Epidermal melanocyte (primary cell): ENCODE measurements around the gene DOCK4.

ENCODE experiments used
- DNase-seq: peaks from one replicate; pipeline ENCODE4 v3.0.0; 2011; ENCODE audit warnings: low spot score; ENCODE audit not compliant: insufficient read length

Gene DOCK4

DNA sequence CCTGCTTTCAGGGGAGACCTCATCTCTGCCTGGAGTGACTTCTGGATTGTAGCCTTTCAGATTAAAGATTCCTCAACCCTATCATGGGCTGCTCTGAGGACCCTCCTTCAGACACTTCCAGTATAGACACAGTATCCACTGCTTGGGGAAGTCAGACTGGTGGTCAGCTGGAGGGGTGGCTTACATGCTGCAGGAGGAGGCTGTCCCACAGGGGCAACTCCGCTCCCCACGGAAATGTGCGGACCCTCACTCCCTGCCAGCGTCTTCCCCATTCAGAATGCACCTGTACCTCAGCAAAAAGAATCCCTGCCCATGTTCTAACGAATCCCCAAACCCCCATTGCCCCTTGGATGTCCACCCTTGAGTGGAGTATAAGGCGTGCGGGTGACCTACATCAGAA is 95.5 kb downstream of the DOCK4 start:
- DNase-seq: no peak

DNA sequence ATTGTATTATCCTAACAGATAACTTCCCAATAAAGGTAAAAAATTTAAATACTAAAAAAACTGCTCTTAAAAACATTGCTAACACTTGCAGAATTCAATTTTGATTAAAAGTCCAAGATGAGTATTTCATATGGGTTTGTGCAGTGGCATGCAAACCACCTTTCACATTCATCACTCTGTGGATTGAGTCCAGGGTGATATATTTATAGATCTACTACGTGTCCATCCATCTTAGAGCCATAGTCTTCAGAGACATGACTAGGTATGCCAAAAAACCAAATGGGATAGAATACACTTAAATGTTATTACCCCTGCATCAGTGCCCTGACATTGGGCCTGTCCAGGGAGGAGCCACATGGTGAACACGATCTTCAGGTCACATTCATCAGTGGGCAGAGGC is 96.0 kb downstream of the DOCK4 start:
- no peak for DNase-seq

DNA sequence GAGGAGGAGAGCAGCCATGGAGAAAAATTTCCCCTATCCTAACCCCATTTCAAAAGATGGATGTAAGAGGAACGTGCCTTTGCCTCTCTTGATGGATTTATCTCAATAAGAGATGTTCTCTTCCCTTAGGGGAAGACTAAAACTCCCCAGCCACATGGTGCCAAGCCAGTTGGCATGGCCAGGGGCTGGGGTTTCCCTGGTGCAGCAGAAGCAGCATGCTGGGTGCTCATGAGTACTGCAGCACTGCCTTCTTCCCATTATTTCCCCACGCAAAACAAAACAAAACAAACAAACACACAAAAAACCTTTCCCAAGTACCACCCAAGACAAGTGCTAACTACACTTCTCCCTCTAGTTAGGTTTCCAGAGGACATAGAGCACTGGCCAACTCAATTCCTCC is 97.2 kb downstream of the DOCK4 start:
- DNase-seq: no peak

DNA sequence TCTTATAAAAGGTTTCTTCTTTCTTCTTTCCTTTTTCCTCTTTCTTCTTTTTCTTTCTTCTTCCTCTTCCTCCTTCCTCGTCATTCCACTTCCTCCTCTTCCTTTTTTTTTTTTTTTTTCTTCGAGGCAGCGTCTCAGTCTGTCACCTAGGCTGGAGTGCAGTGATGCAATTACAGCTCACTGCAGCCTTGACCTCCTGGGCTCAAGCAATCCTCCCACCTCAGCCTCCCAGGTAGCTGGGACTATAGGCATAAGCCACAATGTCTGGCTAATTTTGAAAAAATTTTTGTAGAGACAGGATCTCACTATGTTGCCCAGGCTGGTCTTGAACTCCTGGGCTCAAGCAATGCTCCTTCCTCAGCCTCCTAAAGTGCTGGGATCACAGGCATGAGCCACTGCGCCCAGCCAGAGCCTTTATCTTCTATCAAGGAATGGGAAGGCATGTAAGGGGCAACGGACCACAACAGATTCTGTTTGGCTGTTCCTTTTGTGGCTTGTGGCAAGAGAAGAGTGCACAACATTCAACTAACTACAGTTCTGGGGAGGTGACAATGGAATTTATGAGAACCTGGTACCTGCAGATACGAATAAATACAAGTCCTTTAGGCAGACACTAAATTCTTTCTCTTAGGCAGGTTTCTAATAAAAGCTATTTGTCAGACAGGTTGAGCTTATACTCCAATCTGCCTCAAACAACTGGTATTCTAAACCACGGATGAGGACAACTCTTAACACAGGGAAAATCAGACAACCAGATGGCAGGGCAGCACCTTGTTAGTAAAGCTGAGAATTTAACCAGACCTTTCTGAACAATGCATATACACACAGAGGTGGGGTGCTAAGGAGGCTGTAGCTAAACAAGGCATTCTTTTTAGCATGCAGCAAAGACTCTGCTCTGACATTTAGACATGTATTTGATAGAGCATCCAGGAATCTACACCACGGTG is 100.3 kb downstream of the DOCK4 start:
- DNase-seq: no peak

DNA sequence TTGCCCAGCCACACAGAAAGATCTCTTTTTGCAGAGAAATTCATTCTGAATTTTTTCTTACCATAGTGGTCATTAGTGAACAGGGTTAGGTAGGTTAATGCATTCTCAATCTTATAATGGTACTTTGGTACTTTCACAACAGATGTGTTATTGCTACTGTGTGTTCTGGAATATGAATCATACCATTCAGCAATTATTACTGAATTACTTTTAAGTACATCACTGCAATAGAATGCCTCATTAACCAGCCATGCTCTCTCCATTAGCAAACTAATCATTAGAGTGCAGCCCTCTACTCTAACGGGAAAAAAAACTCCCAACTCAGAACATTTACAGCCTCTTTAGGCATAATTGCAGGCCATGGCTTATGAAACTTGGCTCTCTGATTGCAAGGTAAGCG is 102.1 kb downstream of the DOCK4 start:
- no peak for DNase-seq

DNA sequence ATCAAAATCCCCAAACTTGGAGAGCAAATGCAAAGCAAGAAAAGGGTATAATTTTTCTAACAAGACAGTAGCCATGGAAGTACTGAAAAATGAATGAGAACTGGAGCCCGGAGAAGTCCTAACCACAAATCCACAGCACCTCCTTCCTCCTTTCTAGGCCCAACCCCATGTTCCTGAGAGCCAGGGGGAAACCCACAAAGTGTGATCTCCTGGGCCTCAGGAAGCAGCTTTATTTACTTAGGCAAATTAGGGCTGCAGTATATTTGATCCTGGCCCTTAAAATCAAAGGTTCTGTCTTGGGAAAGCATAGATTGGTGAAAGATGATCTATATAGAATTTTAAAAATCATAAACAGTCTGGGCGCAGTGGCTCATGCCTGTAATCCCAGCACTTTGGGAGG is 103.0 kb downstream of the DOCK4 start:
- DNase-seq: no peak

DNA sequence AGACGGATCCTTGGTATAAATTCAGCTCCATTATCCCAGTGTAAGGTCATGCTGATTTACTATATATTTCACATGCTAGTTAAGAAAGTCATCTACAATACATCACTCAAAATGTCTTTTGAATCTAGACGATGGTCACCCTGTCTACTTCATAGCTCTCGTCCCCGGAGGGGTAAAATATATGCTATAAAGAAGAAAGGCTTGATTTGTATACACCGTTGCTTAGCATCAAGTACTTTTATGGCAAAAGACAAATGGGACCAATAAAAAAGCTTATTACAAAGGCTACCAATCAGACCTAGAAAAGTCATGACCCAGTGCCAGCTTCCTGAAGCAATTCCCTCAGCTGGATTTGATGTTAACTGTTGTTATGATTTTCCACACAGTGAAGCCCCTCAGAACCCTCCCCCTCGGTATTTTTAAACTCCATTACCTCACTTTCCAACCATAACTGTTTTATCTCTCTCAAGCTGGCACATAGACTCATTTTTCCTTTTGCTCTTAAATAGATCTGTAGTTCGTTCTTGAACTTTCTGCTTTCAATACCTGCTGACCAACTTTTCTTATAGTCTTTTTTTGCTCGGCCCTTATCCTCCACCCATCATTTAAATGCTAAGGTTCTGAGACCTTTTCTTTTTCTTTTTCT is 104.9 kb downstream of the DOCK4 start:
- no peak for DNase-seq

DNA sequence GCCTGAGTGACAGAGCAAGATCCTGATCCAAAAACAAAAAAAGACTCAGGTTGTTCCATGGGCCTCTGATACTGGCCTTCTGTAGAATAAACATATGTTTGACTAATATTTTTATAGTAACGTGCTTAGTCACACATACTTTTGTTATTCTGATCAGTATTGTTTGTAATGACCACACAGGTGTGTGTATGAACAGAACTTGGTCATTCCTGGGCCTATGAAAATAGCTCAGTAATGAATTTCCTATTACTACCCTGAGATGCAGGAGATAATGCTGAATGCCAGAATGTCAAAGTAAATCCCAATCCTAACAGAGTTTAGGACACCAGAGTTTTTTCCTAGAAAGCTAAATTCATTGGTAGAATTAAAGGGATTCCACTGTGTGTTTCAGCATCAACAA is 108.7 kb downstream of the DOCK4 start:
- DNase-seq: no peak

DNA sequence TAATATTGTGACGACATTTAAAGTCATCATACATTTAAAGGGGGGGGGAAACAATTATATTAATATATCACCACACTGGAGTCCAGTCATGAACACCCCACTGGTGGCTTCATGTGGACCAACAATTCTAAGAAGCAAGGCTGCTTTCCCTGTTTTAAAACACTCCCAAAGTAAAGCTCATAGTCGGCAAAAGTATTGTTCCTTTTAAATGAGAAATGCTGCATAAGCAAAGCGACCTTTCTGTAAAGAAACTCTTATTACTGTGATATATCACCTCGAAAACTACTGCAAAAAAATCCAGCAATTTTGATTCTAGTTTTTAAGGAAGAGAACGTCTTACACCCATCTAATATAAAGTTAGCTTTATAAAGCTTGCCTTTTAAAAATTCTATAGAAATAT is 112.8 kb downstream of the DOCK4 start:
- no peak for DNase-seq

DNA sequence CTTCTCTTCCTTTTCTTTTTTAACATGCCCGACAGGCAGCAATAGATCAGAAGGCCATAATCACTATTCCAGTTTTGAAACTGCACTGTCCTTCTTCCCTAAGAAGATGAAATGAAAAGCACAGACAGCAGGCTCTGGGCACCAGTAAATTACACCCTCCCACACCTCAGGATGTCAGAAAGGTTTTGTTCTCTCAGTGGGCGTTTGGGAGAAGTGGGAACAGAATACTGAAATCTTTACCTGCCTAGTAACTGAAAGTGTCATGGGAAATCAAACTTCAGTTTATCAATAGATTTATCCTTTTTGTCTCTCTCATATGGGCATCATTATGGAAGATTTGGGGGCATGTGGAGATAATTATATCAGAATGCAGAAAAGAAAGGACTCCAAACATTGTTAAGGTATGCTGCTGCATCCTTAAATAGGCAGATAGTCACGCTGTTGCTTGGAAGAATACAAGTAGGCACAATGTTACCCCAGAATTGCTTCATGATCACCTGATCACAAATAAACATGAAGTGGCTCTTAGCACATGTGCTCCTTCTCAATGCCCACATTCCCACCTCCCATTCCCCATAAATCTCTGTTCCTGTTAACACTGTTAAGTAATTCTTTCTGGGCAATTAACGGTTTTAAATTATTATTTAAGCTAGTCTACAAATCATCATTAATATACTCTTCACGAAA is 113.3 kb downstream of the DOCK4 start:
- DNase-seq: no peak

DNA sequence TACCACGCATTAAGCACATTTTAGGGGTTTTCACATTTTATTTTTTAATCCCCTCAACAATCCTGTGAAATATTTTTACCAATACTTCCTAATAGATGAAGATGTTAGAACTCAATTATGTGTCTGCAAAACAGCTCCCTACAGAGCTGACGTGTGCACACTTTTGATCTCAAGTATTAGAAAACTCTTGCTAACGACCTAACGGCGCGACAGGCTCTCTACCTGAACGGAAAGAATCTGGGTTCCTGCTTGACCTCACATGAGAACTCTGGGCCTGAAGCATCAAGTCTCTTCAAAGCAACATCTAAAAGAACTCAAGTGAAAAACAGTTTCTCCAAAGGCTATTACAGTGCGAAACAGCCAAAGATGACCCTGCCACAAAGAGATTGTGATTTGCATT is 113.9 kb downstream of the DOCK4 start:
- DNase-seq: no peak

DNA sequence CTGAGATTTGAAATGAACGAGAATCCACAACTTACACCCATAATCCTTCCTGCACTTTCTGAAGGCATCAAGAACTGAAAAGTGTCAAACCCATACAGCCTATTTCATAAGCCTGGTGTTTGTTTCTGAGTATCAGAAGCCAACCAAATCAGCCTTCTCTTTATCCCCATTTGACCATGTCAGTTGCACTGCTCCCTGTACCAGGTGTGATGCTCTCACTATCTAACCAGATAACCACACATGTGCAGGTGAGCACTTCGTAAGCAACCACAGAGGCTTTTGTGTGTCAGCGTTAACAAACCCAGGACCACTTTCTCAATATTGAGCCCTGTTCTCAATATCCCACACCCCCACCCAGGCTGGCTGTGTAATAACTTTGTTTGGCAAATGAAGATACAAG is 114.4 kb downstream of the DOCK4 start:
- DNase-seq: no peak

DNA sequence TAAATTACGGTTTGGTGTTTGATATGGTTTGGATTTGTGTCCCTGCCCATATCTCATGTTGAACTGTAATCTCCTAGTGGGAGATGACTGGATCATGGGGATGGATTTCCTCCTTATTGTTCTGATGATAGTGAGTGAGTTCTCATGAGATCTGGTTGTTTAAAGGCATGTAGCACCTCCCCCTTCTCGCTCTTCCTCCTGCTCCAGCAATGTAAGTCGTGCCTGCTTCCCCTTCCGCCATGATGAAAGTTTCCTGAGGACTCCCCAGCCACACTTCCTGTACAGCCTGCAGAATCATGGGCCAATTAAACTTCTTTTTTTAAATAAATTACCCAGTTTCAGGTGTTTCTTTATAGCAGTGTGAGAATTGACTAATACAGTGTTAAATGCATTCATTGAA is 116.6 kb downstream of the DOCK4 start:
- DNase-seq: no peak

DNA sequence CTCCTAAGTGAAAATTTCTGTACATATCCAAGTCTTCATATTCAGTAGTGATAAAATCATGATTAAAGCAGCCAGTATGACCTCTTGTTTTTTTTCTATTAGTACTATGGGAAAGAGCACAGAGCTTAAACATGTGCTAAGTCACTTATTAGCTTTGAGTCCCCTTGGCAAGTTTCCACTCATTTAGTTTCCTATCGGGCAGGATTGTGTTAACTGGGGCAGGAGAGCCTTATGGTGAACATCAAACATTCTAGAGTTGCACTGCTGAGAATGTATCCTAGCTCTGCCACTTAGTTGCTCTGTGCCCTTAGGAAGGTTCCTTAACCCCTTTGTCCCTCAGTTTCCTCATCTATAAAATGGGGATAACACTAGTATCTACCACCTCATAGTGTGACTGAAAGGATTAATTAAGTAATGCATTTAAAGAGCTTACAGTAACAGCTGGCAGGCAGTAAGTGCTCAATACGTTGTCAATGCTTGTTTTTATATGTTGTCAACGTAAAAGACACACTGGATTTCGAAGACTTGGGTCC is 117.6 kb downstream of the DOCK4 start:
- no peak for DNase-seq

DNA sequence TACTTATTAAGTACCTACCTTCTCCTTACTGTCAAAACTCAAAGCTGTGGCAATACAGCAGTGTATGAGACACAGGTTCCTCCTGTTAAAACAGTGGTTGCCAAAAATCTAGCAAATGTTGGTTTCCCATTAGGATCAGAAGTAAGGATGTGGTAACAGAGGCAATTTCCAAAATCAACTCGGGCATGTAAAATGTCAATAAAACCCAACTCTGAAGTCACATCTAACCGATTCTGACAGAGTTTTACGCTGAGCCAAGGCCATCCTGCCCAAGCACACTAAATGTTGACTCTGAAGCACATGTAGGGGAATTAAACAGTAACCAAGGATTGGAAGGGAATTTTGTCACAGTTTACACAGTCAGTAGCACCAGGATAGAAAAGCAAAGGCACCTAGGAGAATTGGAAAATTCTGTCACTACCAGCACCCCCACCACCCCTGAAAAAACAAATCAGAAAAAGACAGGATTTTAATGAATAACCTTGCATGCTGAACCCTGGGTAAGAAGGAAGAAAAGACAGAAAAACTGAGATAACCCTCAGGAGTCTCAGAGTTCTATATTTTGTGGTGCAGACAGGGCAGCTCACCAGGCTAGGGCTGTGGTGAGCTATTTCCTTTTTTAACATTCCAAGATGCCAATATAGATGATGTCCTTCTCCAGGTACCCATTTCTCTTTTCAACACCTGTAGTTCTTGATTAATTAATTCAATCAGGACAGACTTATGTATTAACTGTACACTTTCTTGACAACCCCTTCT is 119.5 kb downstream of the DOCK4 start:
- DNase-seq: no peak

DNA sequence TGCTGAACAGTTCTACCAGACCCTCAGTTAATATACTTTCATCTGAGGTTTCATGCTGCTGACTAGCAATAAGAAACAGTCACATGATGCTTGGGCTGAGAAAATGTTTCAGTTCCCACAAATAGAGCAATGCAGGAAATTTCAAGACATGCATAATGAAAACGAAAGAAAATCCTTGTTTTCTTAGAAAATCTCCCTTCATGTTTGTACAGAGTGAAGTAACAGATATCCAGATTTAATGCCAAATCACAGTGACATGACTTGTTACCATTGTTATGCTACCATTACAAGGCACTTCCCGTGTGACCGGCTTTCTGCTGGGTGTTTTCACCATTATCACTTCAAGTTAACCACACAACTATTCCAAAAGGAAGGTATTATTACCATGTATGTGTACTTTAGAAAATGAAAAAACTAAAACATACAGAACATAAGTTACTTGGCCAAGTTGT is 121.7 kb downstream of the DOCK4 start:
- no peak for DNase-seq

DNA sequence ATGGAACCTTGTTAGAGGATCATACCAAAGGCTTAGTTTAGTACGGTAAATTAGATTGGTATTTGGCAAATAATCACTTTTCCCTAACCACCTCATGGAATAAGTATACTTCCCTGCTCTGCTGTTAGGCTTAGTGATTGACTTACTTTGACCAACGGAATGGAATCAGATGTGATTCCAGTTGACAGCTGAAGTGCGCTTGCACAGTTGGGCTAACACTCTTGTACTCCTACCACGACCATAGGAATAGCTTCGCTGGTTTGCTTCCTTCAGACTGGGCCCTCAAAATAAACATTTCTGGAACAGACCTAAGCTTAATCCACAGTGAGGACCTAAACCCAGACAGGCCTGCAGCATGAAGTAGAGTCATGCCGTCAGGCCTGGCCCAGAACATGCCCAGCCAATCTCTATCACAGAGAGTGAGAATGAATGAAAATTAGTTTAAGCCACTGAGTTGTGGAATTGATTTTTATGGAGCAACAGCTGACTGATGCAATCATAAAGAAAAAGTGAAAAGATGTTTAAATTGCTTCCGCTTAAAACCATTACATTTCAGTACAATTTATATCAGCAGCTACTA is 122.3 kb downstream of the DOCK4 start:
- DNase-seq: no peak

DNA sequence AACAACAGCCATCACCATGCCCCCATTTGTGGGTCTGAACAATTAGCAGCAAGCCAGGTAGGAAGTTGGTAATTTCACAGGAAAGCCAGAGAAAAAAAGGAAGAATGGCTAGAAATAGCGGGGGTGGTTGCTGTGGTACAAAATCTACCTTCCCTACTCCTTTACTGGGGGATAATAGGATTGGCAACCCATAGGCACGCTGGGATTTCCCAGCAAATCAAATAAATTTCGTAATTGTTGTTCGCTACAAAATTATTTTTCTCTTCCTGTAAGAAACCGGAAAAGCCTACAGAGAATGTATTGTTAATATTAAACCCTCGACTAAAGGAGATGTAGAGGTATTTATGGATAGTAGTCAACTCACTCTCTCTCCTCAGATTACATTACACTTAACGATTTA is 123.9 kb downstream of the DOCK4 start:
- DNase-seq: no peak

DNA sequence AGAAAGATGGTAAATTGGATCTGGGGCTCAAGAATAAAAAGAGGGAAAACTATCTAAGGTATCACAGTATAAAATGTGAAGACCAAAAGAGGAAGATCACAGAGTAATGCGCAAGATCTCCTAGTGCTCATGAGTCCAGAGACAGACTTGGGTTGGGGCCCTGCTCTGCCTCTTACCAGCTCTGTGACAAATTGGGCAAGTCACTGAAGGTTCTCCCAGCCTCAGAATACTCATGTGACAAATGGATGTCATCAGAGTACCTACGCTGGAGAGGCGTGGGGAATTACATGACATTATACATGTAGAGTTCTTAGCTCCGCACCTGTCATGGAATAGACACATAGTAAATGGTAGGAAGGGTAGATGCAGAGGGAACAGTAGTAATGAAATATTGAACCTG is 124.4 kb downstream of the DOCK4 start:
- DNase-seq: no peak

DNA sequence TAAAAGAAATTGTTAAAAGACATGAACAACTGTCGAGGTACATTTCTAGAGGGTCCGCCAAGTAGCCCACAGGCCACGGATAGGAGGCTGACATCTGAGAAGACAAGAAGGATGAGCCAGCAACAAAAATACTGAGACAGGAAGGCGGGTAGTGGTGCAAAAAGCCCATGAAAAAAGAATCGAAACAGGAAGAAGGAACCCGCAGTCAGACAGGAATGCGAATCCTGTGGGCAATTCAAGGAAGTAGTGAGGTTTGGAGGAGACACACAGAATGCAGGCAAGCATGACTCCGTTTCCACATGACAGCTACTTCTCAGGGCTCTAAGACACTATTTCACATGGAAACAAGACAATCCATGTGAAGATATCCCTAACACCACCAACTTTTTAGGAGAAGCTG is 125.2 kb downstream of the DOCK4 start:
- no peak for DNase-seq

DNA sequence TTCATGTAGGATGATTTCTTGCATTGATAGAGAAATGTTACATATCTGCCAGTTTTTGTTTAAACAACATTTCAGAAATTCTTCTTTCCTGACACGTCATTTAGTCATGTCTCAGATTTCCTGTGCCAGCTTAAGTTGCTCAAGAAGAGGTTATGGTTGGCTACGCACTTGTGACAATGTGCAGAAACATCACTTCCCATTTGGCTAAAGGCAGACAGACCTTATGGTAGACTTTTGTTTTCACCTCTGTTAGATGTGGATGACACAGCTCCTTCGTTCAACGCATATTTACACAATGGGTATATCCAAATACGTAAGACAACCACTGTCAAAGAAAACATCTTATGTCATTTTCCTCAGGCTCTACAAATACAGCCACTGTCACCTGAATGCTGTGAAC is 125.8 kb downstream of the DOCK4 start:
- no peak for DNase-seq
